ENCODE data around the gene SP2. TPM values are rescaled to one million over a fixed set of nuclear protein-coding genes. Genes with fewer than 3 reads are reported as not detected.

Gene SP2
- polyA plus RNA-seq, 3 donors: 3.1 to 26.7 (median 6.8) TPM

- no peaks in the 10 kb centered on the region for H3K27me3 ChIP-seq (ENCODE audit: control insufficient read depth in 2 of 2, insufficient read depth in 2 of 2, low read length in 2 of 2)
- Mint-ChIP-seq H3K27ac (peak overlapping the region in 1 of 7 donors; percentile 38), H3K4me1 (peaks cover 19% of the 10 kb centered on the region), H3K9me3 (no peaks in the 10 kb centered on the region), H3K4me3 (no peak overlapping the region), H3K36me3 (no peaks in the 10 kb centered on the region), H3K27me3 (ENCODE audit: low read depth in 3 of 3) (no peaks in the 10 kb centered on the region)
- no peaks in the 10 kb centered on the region for H3K36me3 ChIP-seq (replicated peaks in 1 of 2; ENCODE audit: control insufficient read depth in 1 of 2, insufficient read depth in 2 of 2, low read length in 2 of 2)
- no peak overlapping the region for H3K9ac ChIP-seq (ENCODE audit: insufficient read depth, low read length, poor library complexity, severe bottlenecking)
- WGBS (ENCODE audit: insufficient coverage): 54% methylated on average over 7 of the region's 11 CpGs
- H3K4me1 ChIP-seq (ENCODE audit: control insufficient read depth in 1 of 2, insufficient read depth in 2 of 2, low read length in 2 of 2): peaks cover 3 to 28% of the 10 kb centered on the region in 2 donors
- no peak overlapping the region for H2AFZ ChIP-seq (ENCODE audit: insufficient read depth, low read depth, low read length, poor library complexity, severe bottlenecking)
- H3K27ac ChIP-seq (ENCODE audit: low read depth in 1 of 2, low read length in 2 of 2): no peak overlapping the region
- peak; percentile 96 for TF ChIP-seq CTCF (IDR thresholded peaks at IDR 0.05)
- no peak overlapping the region for H3K4me3 ChIP-seq (replicated peaks in 1 of 3; ENCODE audit: low read depth in 2 of 3, low read length in 3 of 3)
- peaks cover 8% of the 10 kb centered on the region for H3K79me2 ChIP-seq (ENCODE audit: insufficient read depth, low read length)
- DNase-seq: peak; percentile 73 to 78 (median 76)
- H4K20me1 ChIP-seq (ENCODE audit: insufficient read depth, low read length): no peaks in the 10 kb centered on the region
- no peaks in the 10 kb centered on the region for H3K9me3 ChIP-seq (replicated peaks in 1 of 2; ENCODE audit: control insufficient read depth in 1 of 2, insufficient read depth in 1 of 2, low read length in 2 of 2)
- H3K4me2 ChIP-seq (replicated peaks; ENCODE audit: extremely low read depth, low read length, poor library complexity, severe bottlenecking): no peak overlapping the region
- intact Hi-C loops (cut with micrococcal nuclease): loop anchor here (1.0 to 10.0 kb wide), 4 partner anchors 45 to 225 kb away; partner anchors contain the start of genes PNPO (in 1 of the 2) and SCRN2 (in 1 of the 2)
Measured at GRCh38 chr17:47889734-47890529, 6.1 kb upstream of the SP2 start.

GRCh38 chr17:47891545-47892088 is 4.4 kb upstream of the SP2 start:
- Histone ChIP-seq H2AFZ (ENCODE audit: insufficient read depth, low read depth, low read length, poor library complexity, severe bottlenecking) (no peak overlapping the region), H3K9ac (ENCODE audit: insufficient read depth, low read length, poor library complexity, severe bottlenecking) (no peak overlapping the region), H3K4me3 (replicated peaks in 1 of 3; ENCODE audit: low read depth in 2 of 3, low read length in 3 of 3) (no peak overlapping the region), H3K27me3 (ENCODE audit: control insufficient read depth in 2 of 2, insufficient read depth in 2 of 2, low read length in 2 of 2) (no peaks in the 10 kb centered on the region), H3K79me2 (ENCODE audit: insufficient read depth, low read length) (peaks cover 17% of the 10 kb centered on the region), H3K27ac (ENCODE audit: low read depth in 1 of 2, low read length in 2 of 2) (no peak overlapping the region), H4K20me1 (ENCODE audit: insufficient read depth, low read length) (no peaks in the 10 kb centered on the region), H3K4me1 (ENCODE audit: control insufficient read depth in 1 of 2, insufficient read depth in 2 of 2, low read length in 2 of 2) (peaks cover 6 to 35% of the 10 kb centered on the region in 2 donors), H3K9me3 (replicated peaks in 1 of 2; ENCODE audit: control insufficient read depth in 1 of 2, insufficient read depth in 1 of 2, low read length in 2 of 2) (no peaks in the 10 kb centered on the region), H3K4me2 (replicated peaks; ENCODE audit: extremely low read depth, low read length, poor library complexity, severe bottlenecking) (no peak overlapping the region), H3K36me3 (replicated peaks in 1 of 2; ENCODE audit: control insufficient read depth in 1 of 2, insufficient read depth in 2 of 2, low read length in 2 of 2) (no peaks in the 10 kb centered on the region)
- 100% methylated on average over 1 of the region's 4 CpGs for WGBS (ENCODE audit: insufficient coverage)
- H3K4me1 Mint-ChIP-seq: peaks cover 23% of the 10 kb centered on the region
- TF ChIP-seq CTCF (IDR thresholded peaks at IDR 0.05): no peak
- H3K9me3 Mint-ChIP-seq: no peaks in the 10 kb centered on the region
- no peak overlapping the region for H3K4me3 Mint-ChIP-seq
- H3K27me3 Mint-ChIP-seq (ENCODE audit: low read depth in 3 of 3): no peaks in the 10 kb centered on the region
- peak overlapping the region in 3 of 7 donors; percentile 1 to 85 (median 78) for H3K27ac Mint-ChIP-seq
- intact Hi-C loops (cut with micrococcal nuclease): loop anchor here (2.0 to 10.0 kb wide), 3 partner anchors 47 to 227 kb away; partner anchors contain the start of gene PNPO (in 1 of the 2)
- no peak for DNase-seq
- no peaks in the 10 kb centered on the region for H3K36me3 Mint-ChIP-seq
